HG02885 (cell line): ENCODE measurements around the gene P3R3URF.
"Not testable (repeated sequence)": the region's sequence is repeated elsewhere in the genome, so short reads cannot be mapped to it uniquely, and the experiment has no call there.

Source experiments
- ATAC-seq: cut with Tn5 transposase; IDR thresholded peaks from one replicate; pipeline ENCODE4 v1.9.1; 2021; ENCODE audit warnings: mild to moderate bottlenecking; ENCODE audit not compliant: unreplicated experiment, poor library complexity

Gene P3R3URF

GRCh38 chr1:46176211-46176865 is at the start of gene P3R3URF:
TSS of gene P3R3URF (minus strand) at chr1:46176488. CDS start at chr1:46176471, 17 bp downstream.
- no peak for ATAC-seq

DNA sequence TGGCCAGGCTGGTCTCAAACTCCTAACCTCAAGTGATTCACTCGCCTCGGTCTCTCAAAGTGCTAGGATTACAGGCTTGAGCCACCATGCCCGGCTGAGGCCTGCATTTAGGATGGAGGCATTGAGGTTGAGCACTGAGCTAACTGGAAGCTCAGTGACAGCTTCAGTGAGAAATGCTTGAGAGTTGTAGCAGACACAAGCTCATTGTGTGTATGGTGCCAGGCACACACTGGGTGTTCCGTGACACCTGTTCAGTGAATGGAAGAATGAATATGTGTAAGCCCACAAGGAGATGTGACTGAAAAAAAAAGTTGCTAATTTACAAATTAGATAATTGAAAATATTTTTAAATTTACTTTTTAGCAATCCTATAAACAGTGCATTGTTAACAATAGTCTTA is 48.7 kb upstream of the P3R3URF start:
- no peak for ATAC-seq

- peak; percentile 59 for ATAC-seq
These were observed 47.2 kb upstream of the P3R3URF start for GRCh38 chr1:46223472-46223943.

GRCh38 chr1:46223055-46223454 is 46.8 kb upstream of the P3R3URF start:
- ATAC-seq: not testable (repeated sequence)

DNA sequence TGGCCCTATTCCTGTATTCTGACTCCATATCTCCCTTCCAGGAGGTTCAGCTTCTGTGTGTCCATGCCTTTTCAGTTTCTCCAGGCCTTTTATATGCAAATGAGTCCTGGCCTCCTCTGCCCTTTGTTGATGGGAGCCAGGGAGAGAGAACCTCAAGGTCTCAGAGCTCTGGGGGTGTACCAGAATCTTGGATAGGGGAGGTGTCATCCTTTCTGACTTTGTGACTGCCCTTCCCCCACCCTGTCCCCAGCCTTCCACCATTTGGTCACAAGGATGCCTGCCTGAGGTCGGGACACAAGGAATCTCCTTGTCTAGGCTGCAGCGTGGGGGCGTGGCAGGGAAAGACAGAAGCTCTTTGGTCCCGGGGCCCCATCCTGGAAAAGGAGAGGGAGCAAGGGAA is 45.5 kb upstream of the P3R3URF start:
- ATAC-seq: no peak

GRCh38 chr1:46220808-46221207 is 44.5 kb upstream of the P3R3URF start:
- no peak for ATAC-seq

DNA sequence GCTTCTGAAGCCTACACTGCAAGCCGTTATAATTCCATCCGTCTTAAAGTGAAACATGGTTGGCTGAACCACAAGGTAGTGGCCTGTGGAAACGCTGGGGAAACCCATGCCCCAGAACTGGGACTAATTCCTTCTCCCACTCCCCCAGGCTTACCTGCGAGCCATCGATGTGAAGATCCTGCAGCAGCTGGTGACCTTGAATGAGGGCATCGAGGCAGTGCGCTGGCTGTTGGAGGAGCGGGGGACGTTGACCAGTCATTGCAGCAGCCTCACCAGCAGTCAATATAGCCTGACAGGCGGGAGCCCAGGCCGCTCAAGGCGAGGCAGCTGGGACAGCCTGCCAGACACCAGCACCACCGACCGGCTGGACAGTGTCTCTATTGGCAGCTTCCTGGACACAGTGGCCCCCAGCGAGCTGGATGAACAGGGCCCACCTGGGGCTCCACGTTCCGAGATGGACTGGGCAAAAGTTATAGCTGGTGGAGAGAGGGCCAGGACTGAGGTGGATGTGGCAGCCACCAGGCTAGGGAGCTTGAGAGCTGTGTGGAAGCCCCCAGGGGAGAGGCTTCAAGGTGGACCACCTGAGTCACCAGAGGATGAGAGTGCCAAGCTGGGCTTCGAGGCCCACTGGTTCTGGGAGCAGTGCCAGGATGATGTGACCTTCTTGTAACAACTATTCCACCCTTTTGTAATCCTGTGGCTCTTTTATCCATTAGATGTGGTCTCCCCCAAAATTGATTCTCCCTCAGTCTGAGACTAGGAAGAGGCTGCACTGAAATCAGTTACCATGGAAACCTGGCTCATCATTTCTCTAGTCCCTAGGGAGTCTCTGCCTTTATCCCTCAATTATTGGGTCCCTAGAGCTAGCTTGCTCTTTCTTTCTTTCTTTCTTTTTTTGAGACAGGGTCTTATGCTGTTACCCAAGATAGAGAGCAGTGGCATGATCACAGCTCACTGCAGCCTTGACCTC is 43.5 kb upstream of the P3R3URF start:
- ATAC-seq: no peak

DNA sequence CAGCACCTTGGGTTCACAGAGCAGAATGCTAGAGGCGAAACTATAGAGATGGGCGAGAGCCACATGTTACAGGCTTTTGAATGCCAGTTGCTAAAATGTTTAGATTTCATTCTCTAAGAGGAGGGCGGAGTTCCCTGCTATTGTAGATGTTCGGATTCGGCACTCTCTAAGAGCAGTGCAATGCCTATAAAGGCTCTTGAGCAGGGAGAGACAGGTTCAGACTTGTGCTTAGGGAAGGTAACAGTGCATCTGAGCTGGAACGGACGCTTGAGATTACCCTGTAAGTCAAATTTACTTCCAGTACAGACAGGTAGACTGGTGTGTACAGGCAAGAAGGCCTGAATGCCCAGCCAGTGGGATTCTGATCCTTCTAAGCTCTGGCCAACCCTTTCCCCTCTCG is 42.2 kb upstream of the P3R3URF start:
- no peak for ATAC-seq

- ATAC-seq: no peak
These were observed 39.2 kb upstream of the P3R3URF start for GRCh38 chr1:46215504-46215903.

- ATAC-seq: no peak
These were observed 34.8 kb upstream of the P3R3URF start for GRCh38 chr1:46211051-46211450.

GRCh38 chr1:46210561-46210960 is 34.3 kb upstream of the P3R3URF start:
- ATAC-seq: no peak

DNA sequence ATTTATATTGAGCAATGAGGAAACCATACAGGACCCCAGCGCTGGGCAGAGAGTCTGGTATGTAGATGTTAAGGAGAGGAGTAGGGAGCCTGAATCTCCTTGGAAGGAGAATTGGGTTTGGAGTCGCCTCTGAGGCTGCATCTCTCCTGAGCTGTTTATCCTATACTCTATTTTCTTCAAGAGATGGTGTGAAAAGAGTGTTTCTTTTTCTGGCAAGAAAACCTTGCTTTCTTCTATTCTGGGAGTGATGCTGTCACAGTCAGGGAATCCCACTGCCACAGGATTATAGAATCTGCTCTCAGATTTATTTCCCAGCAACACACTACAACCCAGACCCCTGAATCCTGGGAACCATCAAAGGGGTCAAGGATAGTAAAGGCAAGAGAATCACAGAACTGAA is 30.1 kb upstream of the P3R3URF start:
- no peak for ATAC-seq

DNA sequence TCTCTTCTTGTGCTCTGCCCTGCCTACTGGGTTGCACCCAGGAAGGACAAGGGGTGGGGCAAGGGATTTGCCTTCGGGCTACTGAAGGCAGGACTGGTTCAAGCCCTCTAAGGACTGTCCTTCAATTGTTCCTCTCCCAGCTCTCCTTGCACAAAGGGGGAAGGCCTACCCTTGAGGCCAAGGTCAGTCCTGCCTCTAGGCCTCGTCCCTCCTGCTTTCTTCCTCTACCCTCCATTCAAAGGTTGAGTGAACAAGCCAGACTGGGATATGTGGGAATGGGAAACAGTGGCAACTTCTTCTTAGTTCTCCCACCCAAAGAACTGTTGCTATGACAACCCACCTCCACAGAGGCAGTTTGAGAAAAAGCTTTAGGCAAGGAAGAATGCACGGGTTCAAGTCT is 29.5 kb upstream of the P3R3URF start:
- ATAC-seq: no peak

DNA sequence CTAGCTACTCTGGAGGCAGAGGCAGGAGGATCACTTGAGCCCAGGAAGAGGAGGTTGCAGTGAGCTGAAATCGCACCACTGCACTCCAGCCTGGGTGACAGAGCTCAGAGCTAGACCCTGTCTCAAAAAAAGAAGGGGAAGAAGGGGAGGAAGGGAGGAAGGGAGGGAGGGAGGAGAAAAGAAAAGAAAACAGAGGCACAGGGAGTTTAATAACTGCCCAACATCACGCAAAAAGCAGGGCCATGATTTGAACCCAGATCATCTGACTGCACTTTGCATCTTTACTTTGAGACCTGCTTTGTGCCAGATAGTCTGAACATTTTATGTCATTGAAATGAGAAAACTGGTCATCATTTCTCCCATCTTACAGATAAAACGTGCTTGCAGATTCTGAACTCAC is 28.9 kb upstream of the P3R3URF start:
- no peak for ATAC-seq

- no peak for ATAC-seq
These were observed 28.1 kb upstream of the P3R3URF start for GRCh38 chr1:46204406-46204742.

GRCh38 chr1:46203738-46204405 is 27.6 kb upstream of the P3R3URF start:
- no peak for ATAC-seq

DNA sequence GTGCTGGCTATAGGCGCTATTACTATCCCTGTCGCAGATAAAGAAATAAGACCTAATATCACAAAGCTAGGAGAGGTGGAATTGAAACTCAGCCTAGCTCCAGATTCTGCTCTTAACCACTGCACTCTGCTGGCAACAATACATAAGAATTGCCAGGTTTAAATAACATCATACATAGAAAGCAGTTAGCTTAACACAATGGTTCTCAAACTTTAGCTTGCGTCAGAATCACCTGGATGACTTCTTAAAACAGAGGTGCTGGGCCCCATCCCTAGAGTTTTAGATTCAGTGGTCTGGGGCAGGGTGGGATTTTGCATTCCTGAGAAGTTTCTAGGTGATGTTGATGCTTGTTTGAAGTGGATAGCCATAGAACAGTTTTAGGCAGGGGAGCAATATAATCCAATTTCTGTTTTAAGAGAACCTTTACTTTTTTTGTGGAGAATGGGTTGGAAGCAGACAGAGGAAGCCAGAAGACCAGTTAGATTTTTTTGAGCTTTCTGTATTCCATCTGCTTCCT is 23.0 kb upstream of the P3R3URF start:
- ATAC-seq: no peak

DNA sequence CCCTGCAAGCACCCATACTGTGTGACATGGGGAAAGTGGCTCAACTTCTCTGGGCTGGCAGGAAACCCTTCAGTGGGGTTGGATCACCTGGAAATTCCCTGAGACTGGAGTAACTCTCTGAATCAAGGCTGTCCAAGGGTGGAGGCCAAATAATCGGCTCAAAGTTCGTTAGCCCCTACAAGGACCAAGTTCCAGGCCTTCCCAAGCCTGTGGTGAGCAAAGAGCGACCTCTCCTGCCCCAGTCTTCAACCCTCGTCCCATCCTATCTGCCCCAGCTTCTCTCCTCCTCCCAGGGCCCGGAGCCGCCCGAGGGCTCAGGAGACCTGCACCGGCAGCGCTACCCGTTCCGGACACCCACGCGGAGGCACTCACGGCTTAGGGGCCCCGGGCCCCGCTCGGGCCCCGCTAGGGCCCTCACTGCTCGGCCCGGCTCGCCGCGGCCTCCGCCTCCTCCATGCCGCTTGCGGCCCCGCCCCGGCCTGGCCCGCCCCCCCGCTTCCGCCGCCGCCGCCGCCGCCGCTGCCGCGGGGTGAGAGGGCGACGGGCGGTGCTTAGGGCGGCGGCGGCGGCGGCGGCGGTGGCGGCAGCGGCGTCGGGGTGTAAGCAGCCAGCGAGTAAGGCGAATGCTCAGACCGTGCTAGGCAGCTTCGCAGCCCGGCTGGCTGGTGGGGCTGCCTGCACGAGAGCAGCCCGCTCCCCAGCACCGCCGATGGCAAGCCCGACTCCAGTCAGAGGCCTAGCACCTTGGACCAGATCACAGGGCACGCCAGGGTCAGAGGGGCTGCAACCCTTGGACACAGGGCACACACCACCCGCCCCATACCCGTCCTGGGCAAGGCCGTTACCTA is 21.9 kb upstream of the P3R3URF start, which contains the start of gene POMGNT1:
POMGNT1 (minus strand) TSS at position 471 of the 848 bp plus-strand sequence. CDS start 613 bp downstream, outside the sequence.
- peak; percentile 87 for ATAC-seq

DNA sequence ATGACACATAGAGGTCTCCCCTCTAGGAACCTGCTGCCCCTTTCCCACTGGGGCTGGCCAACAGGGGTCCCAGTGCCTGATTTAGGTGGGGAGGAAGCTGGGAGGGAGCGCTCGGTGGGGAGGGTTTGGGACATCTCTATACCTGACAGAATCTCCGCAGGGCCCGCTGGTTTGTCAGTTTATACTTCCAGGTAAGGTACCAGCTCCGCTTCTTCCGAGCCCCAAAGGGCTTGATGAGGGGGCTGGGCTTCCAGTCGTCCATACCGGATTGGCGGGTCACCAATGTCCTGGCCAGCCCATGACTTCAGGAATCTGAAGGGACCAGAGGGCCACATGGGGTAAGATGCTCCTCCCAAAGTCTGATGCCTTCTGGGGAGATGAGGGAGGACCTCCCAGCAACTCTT is 21.3 kb upstream of the P3R3URF start:
- ATAC-seq: no peak

- ATAC-seq: no peak
These were observed 20.3 kb upstream of the P3R3URF start for GRCh38 chr1:46196609-46197008.
